NCI-H2081 (cell line): ENCODE measurements around the gene SNAPC2.
A peak's percentile ranks its signal among the peaks of the same experiment; 100 is the strongest.

ENCODE experiments used
- DNase-seq, 2 experiments: peaks; one replicate each; lab custom pipeline; 2025; lab: John Stamatoyannopoulos, UW

Gene SNAPC2

DNA sequence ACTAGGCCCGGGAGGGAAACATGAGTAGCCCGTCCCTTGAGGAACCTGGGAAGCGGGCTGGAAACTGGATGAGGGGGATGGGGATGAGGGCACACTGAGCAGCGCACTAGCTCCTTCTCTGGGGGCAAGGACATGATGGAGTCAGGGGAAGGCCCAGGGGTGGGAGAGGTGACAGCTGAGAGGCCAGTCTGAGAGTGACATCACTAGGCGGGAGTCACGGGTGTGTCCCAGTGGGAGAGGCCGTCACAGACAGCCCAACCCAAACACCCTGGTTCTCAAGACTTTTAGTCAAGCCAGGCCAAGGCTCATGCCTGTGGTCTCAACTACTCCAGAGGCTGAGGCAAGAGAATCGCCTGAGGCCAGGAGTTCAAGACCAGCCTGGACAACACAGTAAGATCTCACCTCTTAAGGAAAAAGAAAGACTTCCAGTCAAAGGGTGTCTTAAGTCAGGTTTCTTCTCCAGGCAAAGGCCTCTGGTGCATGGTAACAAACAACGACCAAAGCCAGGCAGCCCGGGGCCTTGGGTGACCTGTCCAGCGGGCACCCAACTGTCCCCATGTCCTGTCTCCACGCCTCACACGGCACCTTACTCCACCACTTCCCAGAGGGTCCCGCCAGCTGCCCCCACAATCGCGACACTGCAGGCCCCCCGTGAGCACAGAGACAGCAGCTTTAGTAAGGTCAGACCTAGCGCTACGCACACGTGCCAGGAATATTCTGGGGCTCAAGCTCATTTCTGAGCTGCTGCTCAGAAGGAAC, 48.8 kb downstream of the SNAPC2 start:
- no peak for DNase-seq

DNA sequence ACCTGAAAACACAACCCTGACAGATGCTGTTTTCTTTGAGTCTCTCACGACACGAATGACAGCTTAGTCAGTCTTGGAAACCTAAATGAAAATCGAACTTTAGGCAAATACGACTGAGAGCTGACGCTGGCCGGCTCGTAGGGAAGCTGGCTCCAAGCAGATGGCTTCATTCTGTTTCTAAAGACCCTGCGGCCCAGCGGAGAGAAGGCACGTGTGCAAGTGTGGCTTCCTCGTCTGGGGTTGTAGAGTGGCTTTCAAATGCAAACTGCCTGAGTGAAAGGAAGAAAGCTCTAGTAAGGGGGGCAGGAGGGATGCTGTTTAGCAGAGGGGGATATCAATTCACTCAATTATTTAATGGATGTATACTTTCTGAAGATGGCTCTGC, 49.4 kb downstream of the SNAPC2 start:
- DNase-seq: no peak

DNA sequence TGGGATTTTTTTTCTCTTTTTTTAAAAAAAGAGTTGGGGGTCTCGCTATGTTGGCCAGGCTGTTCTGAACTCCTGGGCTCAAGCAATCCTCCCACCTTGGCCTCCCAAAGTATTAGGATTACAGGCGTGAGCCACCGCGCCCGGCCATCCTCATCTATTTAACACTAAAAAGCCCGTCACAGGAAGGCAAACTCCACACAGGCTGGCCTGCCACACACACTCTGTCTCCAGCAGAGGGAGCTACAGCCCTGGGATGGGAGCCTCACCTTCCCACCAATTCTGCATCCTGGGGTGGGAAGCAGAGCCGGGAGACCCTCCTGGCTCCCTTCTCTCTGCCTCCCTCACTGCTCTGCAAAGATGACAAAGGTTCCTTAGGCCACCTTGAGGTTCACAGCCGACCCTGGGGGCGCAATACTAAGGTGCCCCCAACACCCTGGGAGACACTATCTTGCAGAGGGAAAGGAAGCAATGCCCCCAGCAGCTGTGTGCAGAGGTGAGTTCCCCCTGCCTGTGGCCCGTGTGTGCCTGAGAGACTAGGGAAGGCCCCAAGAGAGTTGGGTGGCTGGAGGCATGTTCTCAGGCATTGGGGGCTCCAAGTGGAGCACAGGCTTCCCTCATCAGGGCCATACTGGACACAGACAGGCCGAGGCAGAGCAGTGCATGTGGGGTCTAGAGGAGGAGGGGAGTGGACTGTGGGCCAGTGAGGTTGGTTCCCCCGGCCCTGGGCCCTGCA, 50.7 kb downstream of the SNAPC2 start:
- peak in 1 of 2 experiments; percentile 45 for DNase-seq

DNA sequence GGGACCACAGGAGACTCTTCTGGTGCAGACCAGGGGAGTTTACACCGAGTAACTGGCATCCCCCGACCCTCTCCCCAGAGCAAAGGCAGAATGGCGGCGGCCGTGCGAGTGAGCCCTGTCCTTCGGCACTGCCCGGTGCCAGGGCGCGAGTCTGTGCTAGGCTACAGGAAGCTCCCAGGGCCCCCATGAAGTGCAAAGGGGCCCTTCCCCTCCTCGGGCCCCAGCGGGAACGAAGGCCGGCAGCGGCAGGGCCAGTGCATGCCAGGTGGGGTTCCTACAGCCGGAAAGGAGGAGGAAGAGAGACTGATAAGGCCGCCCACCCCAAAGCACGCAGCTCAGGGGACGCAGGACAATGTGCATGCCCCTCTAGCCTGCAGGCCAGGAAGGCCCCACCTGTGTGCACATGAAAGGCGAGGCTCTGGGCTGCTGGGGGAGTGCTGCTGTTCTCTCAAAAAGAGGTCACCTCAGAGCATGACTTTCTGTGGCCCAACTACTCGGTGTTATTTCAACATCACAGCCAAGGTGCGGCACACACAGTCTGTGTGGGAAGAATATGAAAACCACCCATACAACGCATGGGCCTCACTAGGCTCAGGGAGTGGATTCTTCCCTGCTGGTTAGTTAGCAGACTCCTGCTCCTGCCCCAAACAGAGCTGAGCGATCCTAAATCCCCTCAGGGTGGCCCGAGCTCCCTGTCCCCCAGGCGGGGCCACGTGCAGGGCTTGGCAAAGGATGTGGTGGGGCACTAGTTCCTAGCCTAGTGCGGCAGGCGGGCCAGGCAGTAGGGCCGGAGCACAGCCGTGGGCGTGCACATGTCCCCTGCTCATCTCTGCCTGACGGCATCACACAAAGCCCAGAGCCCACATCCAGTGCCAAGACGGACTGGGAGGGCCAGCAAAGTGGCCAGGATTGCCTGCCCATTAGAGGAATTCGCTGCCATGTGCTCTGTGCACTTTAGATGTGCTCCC, 51.7 kb downstream of the SNAPC2 start:
- DNase-seq: no peak
